Measurements from ENCODE around the gene GALNS.

GRCh38 chr16:88764080-88764479 is 92.7 kb downstream of the GALNS start:
- no peak for TF ChIP-seq YY1 (IDR thresholded peaks at IDR 0.05; ENCODE audit: low read depth)
- no peak for TF ChIP-seq TEAD4 (IDR thresholded peaks at IDR 0.05)
